HAP-1 (cell line): ENCODE results near the gene ARNT2.

Source experiments
- DNase-seq, 2 experiments: peaks; one replicate each; pipeline ENCODE4 v3.0.0-alpha.2; 2016 to 2020; ENCODE audit warnings: low spot score in 2 of 2
- H3K27me3 ChIP-seq: fragments of 250-450 bp; sonication (Bioruptor Pico); 2 replicates; pipeline ENCODE4 v1.5.1; 2020; ENCODE audit warnings: low read depth, mild to moderate bottlenecking, moderate library complexity
- H3K36me3 ChIP-seq: fragments of 250-450 bp; sonication (Bioruptor Pico); replicated peaks from 2 replicates; pipeline ENCODE4 v1.5.1; 2020; ENCODE audit warnings: mild to moderate bottlenecking
- H3K4me1 ChIP-seq: fragments of 250-450 bp; sonication (Bioruptor Pico); 2 replicates; pipeline ENCODE4 v1.5.1; 2020; ENCODE audit warnings: mild to moderate bottlenecking
- H3K4me3 ChIP-seq: fragments of 250-450 bp; sonication (Bioruptor Pico); 2 replicates; pipeline ENCODE4 v1.5.1; 2020; ENCODE audit warnings: mild to moderate bottlenecking, moderate library complexity
- H3K9me3 ChIP-seq: fragments of 250-450 bp; sonication (Bioruptor Pico); 2 replicates; pipeline ENCODE4 v1.5.1; 2020; ENCODE audit warnings: mild to moderate bottlenecking, moderate library complexity
- in situ Hi-C: fragments of 300-500 bp; cut with MboI; formaldehyde crosslinking; loops from 3 replicates; pipeline ENCODE4 v1.14.3; 2020; ENCODE audit warnings: low sequenced_read_pairs, inconsistent platforms, mixed read lengths

Gene ARNT2

GRCh38 chr15:80419546-80419945 is 15.4 kb downstream of the ARNT2 start:
- no peak for DNase-seq
- H3K4me3 ChIP-seq: no peak overlapping the region
- H3K36me3 ChIP-seq: no peaks in the 10 kb centered on the region
- no peaks in the 10 kb centered on the region for H3K4me1 ChIP-seq
- in situ Hi-C loops: no loop called here
- H3K9me3 ChIP-seq: no peaks in the 10 kb centered on the region
- H3K27me3 ChIP-seq: no peaks in the 10 kb centered on the region

GRCh38 chr15:80420658-80421057 is 16.5 kb downstream of the ARNT2 start:
- Histone ChIP-seq H3K9me3 (no peaks in the 10 kb centered on the region), H3K4me1 (no peaks in the 10 kb centered on the region), H3K27me3 (no peaks in the 10 kb centered on the region), H3K4me3 (no peak overlapping the region), H3K36me3 (no peaks in the 10 kb centered on the region)
- DNase-seq: no peak
- in situ Hi-C loops: no loop called here

GRCh38 chr15:80423215-80423614 is 19.0 kb downstream of the ARNT2 start:
- in situ Hi-C loops: no loop called here
- Histone ChIP-seq H3K9me3 (no peaks in the 10 kb centered on the region), H3K4me1 (no peaks in the 10 kb centered on the region), H3K36me3 (no peaks in the 10 kb centered on the region), H3K4me3 (no peak overlapping the region), H3K27me3 (no peaks in the 10 kb centered on the region)
- DNase-seq: no peak

- Histone ChIP-seq H3K36me3 (no peaks in the 10 kb centered on the region), H3K27me3 (no peaks in the 10 kb centered on the region), H3K4me1 (no peaks in the 10 kb centered on the region), H3K4me3 (no peak overlapping the region), H3K9me3 (peaks cover 4% of the 10 kb centered on the region; the same call in 1 of the 2 replicates)
- in situ Hi-C loops: no loop called here
- no peak for DNase-seq
Measured at GRCh38 chr15:80424381-80424780, 20.2 kb downstream of the ARNT2 start.

GRCh38 chr15:80426316-80426715 is 22.1 kb downstream of the ARNT2 start:
- in situ Hi-C loops: no loop called here

GRCh38 chr15:80429964-80430363 is 25.8 kb downstream of the ARNT2 start:
- Histone ChIP-seq H3K36me3 (no peaks in the 10 kb centered on the region), H3K9me3 (peaks cover 4% of the 10 kb centered on the region; the same call in 1 of the 2 replicates), H3K4me3 (no peak overlapping the region), H3K27me3 (no peaks in the 10 kb centered on the region), H3K4me1 (no peaks in the 10 kb centered on the region)
- no peak for DNase-seq
- in situ Hi-C loops: no loop called here

More at GRCh38 chr15:80426316-80426715, 22.1 kb downstream of the ARNT2 start:
- Histone ChIP-seq H3K4me3 (no peak overlapping the region), H3K4me1 (no peaks in the 10 kb centered on the region), H3K9me3 (peaks cover 4% of the 10 kb centered on the region; the same call in 1 of the 2 replicates), H3K36me3 (no peaks in the 10 kb centered on the region), H3K27me3 (no peaks in the 10 kb centered on the region)
- DNase-seq: no peak

- Histone ChIP-seq H3K4me1 (no peaks in the 10 kb centered on the region), H3K27me3 (no peaks in the 10 kb centered on the region), H3K36me3 (no peaks in the 10 kb centered on the region), H3K4me3 (no peak overlapping the region), H3K9me3 (peaks cover 4% of the 10 kb centered on the region; the same call in 1 of the 2 replicates)
- DNase-seq: no peak
- in situ Hi-C loops: no loop called here
Measured at GRCh38 chr15:80431635-80432344, 27.6 kb downstream of the ARNT2 start.

GRCh38 chr15:80432345-80432702 is 28.1 kb downstream of the ARNT2 start:
- in situ Hi-C loops: no loop called here
- Histone ChIP-seq H3K9me3 (peaks cover 4% of the 10 kb centered on the region; the same call in 1 of the 2 replicates), H3K36me3 (no peaks in the 10 kb centered on the region), H3K4me1 (no peaks in the 10 kb centered on the region), H3K4me3 (no peak overlapping the region), H3K27me3 (no peaks in the 10 kb centered on the region)
- DNase-seq: no peak

GRCh38 chr15:80433836-80434235 is 29.7 kb downstream of the ARNT2 start:
- Histone ChIP-seq H3K27me3 (no peaks in the 10 kb centered on the region), H3K9me3 (peaks cover 2% of the 10 kb centered on the region; the same call in 1 of the 2 replicates), H3K4me1 (no peaks in the 10 kb centered on the region), H3K36me3 (no peaks in the 10 kb centered on the region), H3K4me3 (no peak overlapping the region)
- no peak for DNase-seq
- in situ Hi-C loops: no loop called here

GRCh38 chr15:80434926-80435720 is 30.9 kb downstream of the ARNT2 start:
- in situ Hi-C loops: no loop called here
- Histone ChIP-seq H3K4me3 (no peak overlapping the region), H3K27me3 (no peaks in the 10 kb centered on the region)

GRCh38 chr15:80436511-80437307 is 32.5 kb downstream of the ARNT2 start:
- DNase-seq: no peak
- H3K9me3 ChIP-seq: no peaks in the 10 kb centered on the region
- H3K4me1 ChIP-seq: no peaks in the 10 kb centered on the region
- H3K27me3 ChIP-seq: no peaks in the 10 kb centered on the region
- no peak overlapping the region for H3K4me3 ChIP-seq
- H3K36me3 ChIP-seq: no peaks in the 10 kb centered on the region
- in situ Hi-C loops: no loop called here

More at GRCh38 chr15:80434926-80435720, 30.9 kb downstream of the ARNT2 start:
- no peaks in the 10 kb centered on the region for H3K9me3 ChIP-seq
- no peak for DNase-seq
- no peaks in the 10 kb centered on the region for H3K36me3 ChIP-seq
- no peaks in the 10 kb centered on the region for H3K4me1 ChIP-seq

- Histone ChIP-seq H3K9me3 (no peaks in the 10 kb centered on the region), H3K36me3 (no peaks in the 10 kb centered on the region), H3K27me3 (no peaks in the 10 kb centered on the region), H3K4me1 (no peaks in the 10 kb centered on the region), H3K4me3 (no peak overlapping the region)
- in situ Hi-C loops: no loop called here
- DNase-seq: no peak
Measured at GRCh38 chr15:80437334-80437891, 33.2 kb downstream of the ARNT2 start.

- no peak for DNase-seq
- H3K4me1 ChIP-seq: no peaks in the 10 kb centered on the region
- H3K4me3 ChIP-seq: no peak overlapping the region
- H3K27me3 ChIP-seq: no peaks in the 10 kb centered on the region
- no peaks in the 10 kb centered on the region for H3K36me3 ChIP-seq
- in situ Hi-C loops: no loop called here
- no peaks in the 10 kb centered on the region for H3K9me3 ChIP-seq
Measured at GRCh38 chr15:80439140-80439539, 35.0 kb downstream of the ARNT2 start.
